CD14-positive monocyte (primary cell): ENCODE measurements around the gene LRRC45. TPM values are rescaled to one million over a fixed set of nuclear protein-coding genes. Genes with fewer than 3 reads are reported as not detected.
A peak's percentile ranks its signal among the peaks of the same experiment; 100 is the strongest.

Source experiments
- DNase-seq, 3 donors: peaks; one replicate each; pipeline ENCODE4 v3.0.0-alpha.2; 2011 to 2022
- H2AFZ ChIP-seq: 2 replicates; pipeline ENCODE4 v1.6.0; 2012; ENCODE audit warnings: mild to moderate bottlenecking, low read depth, low read length, inconsistent platforms; ENCODE audit not compliant: insufficient read depth, poor library complexity, severe bottlenecking
- H3K27ac ChIP-seq, 2 donors: 1 replicate in 1 of 2; 2 replicates in 1 of 2; pipeline ENCODE4 v1.5.1; 2012 to 2013; ENCODE audit warnings: low read length in 2 of 2, control low read depth in 1 of 2, inconsistent platforms in 1 of 2, low read depth in 1 of 2, mild to moderate bottlenecking in 1 of 2
- H3K27me3 ChIP-seq, 2 donors: one replicate each; pipeline versions ENCODE4 v1.6.0 to v1.6.1; 2011 to 2013; ENCODE audit warnings: low read length in 2 of 2; ENCODE audit not compliant: control insufficient read depth in 2 of 2, insufficient read depth in 2 of 2
- H3K36me3 ChIP-seq, 2 donors: replicated peaks in 1 of 2; 1 replicate in 1 of 2; 2 replicates in 1 of 2; pipeline versions ENCODE4 v1.5.1 to v1.6.1; 2012 to 2013; ENCODE audit warnings: low read length in 2 of 2, control low read depth in 1 of 2, inconsistent platforms in 1 of 2, mild to moderate bottlenecking in 1 of 2; ENCODE audit not compliant: insufficient read depth in 2 of 2, control insufficient read depth in 1 of 2
- H3K4me1 ChIP-seq, 2 donors: 1 replicate in 1 of 2; 2 replicates in 1 of 2; pipeline versions ENCODE4 v1.5.1 to v1.6.1; 2012 to 2013; ENCODE audit warnings: low read length in 2 of 2, control low read depth in 1 of 2, inconsistent platforms in 1 of 2, mild to moderate bottlenecking in 1 of 2, moderate library complexity in 1 of 2; ENCODE audit not compliant: insufficient read depth in 2 of 2, control insufficient read depth in 1 of 2
- H3K4me2 ChIP-seq: replicated peaks from 2 replicates; pipeline ENCODE3; 2012; ENCODE audit warnings: low read length, moderate library complexity, mild to moderate bottlenecking; ENCODE audit not compliant: poor library complexity, severe bottlenecking; ENCODE audit errors: extremely low read depth
- H3K4me3 ChIP-seq, 3 experiments: fragments of 200-600 bp in 1 of 3; sonication (generic) in 1 of 3; replicated peaks in 1 of 3; 1 replicate in 2 of 3; 2 replicates in 1 of 3; pipeline ENCODE4 v1.5.1; 2011 to 2013; ENCODE audit warnings: low read length in 3 of 3, mild to moderate bottlenecking in 3 of 3, control low read depth in 2 of 3, low read depth in 2 of 3, inconsistent platforms in 1 of 3, moderate library complexity in 1 of 3
- H3K79me2 ChIP-seq: 2 replicates; pipeline ENCODE4 v1.6.0; 2012; ENCODE audit warnings: mild to moderate bottlenecking, control low read depth, inconsistent platforms, low read length, moderate library complexity; ENCODE audit not compliant: insufficient read depth
- H3K9ac ChIP-seq: 2 replicates; pipeline ENCODE4 v1.6.0; 2017; ENCODE audit warnings: low read length, mild to moderate bottlenecking; ENCODE audit not compliant: insufficient read depth, poor library complexity, severe bottlenecking
- H3K9me3 ChIP-seq, 2 donors: replicated peaks in 1 of 2; 1 replicate in 1 of 2; 2 replicates in 1 of 2; pipeline versions ENCODE4 v1.5.1 to v1.6.1; 2012 to 2013; ENCODE audit warnings: low read length in 2 of 2, control low read depth in 1 of 2; ENCODE audit not compliant: control insufficient read depth in 1 of 2, insufficient read depth in 1 of 2
- H4K20me1 ChIP-seq: 2 replicates; pipeline ENCODE4 v1.6.0; 2012; ENCODE audit warnings: mild to moderate bottlenecking, low read length, control low read depth, moderate library complexity; ENCODE audit not compliant: insufficient read depth
- H3K27ac Mint-ChIP-seq, 7 donors: one replicate each; pipeline ENCODE4 v1.8.0; 2020; ENCODE audit warnings: mild to moderate bottlenecking in 7 of 7, mixed read lengths in 7 of 7, moderate library complexity in 6 of 7, inconsistent platforms in 2 of 7
- H3K27me3 Mint-ChIP-seq, 3 donors: one replicate each; pipeline ENCODE4 v1.8.0; 2021 to 2022; ENCODE audit warnings: low read depth in 3 of 3, mild to moderate bottlenecking in 3 of 3, mixed read lengths in 3 of 3, moderate library complexity in 3 of 3, inconsistent platforms in 1 of 3
- H3K36me3 Mint-ChIP-seq, 2 donors: one replicate each; pipeline ENCODE4 v1.8.0; 2020; ENCODE audit warnings: mixed read lengths in 2 of 2, inconsistent platforms in 1 of 2, mild to moderate bottlenecking in 1 of 2
- H3K4me1 Mint-ChIP-seq: one replicate; pipeline ENCODE4 v1.8.0; 2020; ENCODE audit warnings: mild to moderate bottlenecking, mixed read lengths
- H3K4me3 Mint-ChIP-seq, 2 donors: one replicate each; pipeline ENCODE4 v1.8.0; 2020; ENCODE audit warnings: mild to moderate bottlenecking in 2 of 2, mixed read lengths in 2 of 2, moderate library complexity in 1 of 2
- H3K9me3 Mint-ChIP-seq, 7 donors: one replicate each; pipeline ENCODE4 v1.8.0; 2020 to 2022; ENCODE audit warnings: mixed read lengths in 7 of 7, mild to moderate bottlenecking in 6 of 7, moderate library complexity in 6 of 7, inconsistent platforms in 2 of 7
- WGBS: methylation state at CpG from one replicate; pipeline ENCODE4 v1.1.5; 2013; ENCODE audit warnings: missing lambda C conversion rate; ENCODE audit not compliant: insufficient coverage; 5-methylcytosine and 5-hydroxymethylcytosine counted together
- intact Hi-C, 2 donors: fragments of 100-400 bp; cut with micrococcal nuclease; formaldehyde crosslinking; loops; one replicate each; pipeline versions ENCODE4 v1.15.0 to v1.15.1; 2023
- polyA plus RNA-seq, 3 donors: library from polyadenylated mRNA; depleted of rRNA in 1 of 3; unstranded in 2 of 3; stranded (reverse) in 1 of 3; fragments of 300-500 nt in 2 of 3; fragments of >200 nt in 1 of 3; fragmentation: Illumina TruSeq in 2 of 3; gene quantifications; 1 replicate in 2 of 3; 2 replicates in 1 of 3; pipeline ENCODE4 v1.2.3, GENCODE V29; 2012 to 2021
- TF ChIP-seq, protein P1 (sequence below): fragments of 200-600 bp; IDR thresholded peaks from one replicate; pipeline ENCODE4 v1.8.0; 2022; ENCODE audit warnings: antibody characterized with exemption, mild to moderate bottlenecking

The LRRC45 gene
- polyA plus RNA-seq, 3 donors = 2.6 to 12.2 (median 3.4) TPM

DNA sequence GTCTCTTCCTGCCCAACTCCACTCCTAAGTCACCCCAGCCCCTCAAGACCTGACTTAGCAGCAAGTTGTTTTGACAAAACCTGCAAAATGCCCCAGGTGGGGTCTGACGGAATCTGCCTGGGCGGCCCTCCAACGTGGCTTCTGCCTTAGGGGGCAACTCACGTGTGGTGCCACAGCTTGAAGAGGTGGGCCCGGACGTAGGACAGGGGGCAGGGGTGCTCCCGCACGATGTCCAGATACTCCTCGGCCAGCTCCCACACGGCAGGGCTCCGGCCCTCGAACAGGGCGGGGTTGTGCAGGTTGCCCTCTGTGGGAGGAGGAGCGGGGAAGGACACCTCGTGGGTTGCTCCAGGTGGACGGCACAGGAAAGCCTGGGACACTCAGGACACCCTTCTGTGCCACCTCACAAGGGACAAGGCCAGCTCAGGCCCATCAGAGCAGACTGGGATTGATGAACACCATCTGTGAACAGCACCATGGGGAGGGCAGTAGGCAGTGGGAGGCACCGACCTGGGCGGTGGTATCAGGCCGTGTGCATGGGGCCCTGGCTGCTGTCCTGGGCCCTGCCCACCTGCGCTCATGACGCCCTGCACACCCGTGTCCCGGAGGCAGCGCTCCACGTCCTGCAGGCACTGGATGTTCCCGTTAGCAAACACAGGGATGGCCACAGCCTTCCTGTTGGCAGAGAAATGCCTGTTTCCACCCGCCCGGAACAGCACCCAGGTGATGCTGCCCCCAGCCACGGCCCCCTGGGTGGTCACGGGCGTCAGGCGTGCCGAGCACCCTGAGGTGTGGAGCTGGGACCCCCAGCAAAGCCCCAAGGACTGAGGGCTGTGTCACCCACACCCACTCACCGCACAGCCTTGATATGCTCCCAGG lies 38.2 kb downstream of the LRRC45 start:
- TF ChIP-seq, protein P1, sequence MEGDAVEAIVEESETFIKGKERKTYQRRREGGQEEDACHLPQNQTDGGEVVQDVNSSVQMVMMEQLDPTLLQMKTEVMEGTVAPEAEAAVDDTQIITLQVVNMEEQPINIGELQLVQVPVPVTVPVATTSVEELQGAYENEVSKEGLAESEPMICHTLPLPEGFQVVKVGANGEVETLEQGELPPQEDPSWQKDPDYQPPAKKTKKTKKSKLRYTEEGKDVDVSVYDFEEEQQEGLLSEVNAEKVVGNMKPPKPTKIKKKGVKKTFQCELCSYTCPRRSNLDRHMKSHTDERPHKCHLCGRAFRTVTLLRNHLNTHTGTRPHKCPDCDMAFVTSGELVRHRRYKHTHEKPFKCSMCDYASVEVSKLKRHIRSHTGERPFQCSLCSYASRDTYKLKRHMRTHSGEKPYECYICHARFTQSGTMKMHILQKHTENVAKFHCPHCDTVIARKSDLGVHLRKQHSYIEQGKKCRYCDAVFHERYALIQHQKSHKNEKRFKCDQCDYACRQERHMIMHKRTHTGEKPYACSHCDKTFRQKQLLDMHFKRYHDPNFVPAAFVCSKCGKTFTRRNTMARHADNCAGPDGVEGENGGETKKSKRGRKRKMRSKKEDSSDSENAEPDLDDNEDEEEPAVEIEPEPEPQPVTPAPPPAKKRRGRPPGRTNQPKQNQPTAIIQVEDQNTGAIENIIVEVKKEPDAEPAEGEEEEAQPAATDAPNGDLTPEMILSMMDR = no peak
- H3K9me3 ChIP-seq = no peaks in the 10 kb centered on the region
- Mint-ChIP-seq H3K36me3 (peaks cover 23 to 52% of the 10 kb centered on the region in 2 donors), H3K27ac (no peak overlapping the region), H3K4me3 (no peak overlapping the region), H3K27me3 (no peaks in the 10 kb centered on the region), H3K9me3 (peaks cover 0 to 2% (median 0%) of the 10 kb centered on the region in 7 donors), H3K4me1 (peaks cover 19% of the 10 kb centered on the region)
- 93% methylated on average over 30 of the region's 34 CpGs for WGBS
- H2AFZ ChIP-seq = no peak overlapping the region
- peaks cover 18% of the 10 kb centered on the region for H3K79me2 ChIP-seq
- intact Hi-C loops = no loop called here
- no peak overlapping the region for H3K4me2 ChIP-seq
- no peak overlapping the region for H3K9ac ChIP-seq
- peaks cover 12% of the 10 kb centered on the region for H4K20me1 ChIP-seq
- H3K27ac ChIP-seq = no peak overlapping the region
- peaks cover 74% of the 10 kb centered on the region in 2 donors for H3K36me3 ChIP-seq
- no peak overlapping the region for H3K4me3 ChIP-seq
- DNase-seq = no peak
- peaks cover 18 to 26% of the 10 kb centered on the region in 2 donors for H3K4me1 ChIP-seq
- H3K27me3 ChIP-seq = no peaks in the 10 kb centered on the region

DNA sequence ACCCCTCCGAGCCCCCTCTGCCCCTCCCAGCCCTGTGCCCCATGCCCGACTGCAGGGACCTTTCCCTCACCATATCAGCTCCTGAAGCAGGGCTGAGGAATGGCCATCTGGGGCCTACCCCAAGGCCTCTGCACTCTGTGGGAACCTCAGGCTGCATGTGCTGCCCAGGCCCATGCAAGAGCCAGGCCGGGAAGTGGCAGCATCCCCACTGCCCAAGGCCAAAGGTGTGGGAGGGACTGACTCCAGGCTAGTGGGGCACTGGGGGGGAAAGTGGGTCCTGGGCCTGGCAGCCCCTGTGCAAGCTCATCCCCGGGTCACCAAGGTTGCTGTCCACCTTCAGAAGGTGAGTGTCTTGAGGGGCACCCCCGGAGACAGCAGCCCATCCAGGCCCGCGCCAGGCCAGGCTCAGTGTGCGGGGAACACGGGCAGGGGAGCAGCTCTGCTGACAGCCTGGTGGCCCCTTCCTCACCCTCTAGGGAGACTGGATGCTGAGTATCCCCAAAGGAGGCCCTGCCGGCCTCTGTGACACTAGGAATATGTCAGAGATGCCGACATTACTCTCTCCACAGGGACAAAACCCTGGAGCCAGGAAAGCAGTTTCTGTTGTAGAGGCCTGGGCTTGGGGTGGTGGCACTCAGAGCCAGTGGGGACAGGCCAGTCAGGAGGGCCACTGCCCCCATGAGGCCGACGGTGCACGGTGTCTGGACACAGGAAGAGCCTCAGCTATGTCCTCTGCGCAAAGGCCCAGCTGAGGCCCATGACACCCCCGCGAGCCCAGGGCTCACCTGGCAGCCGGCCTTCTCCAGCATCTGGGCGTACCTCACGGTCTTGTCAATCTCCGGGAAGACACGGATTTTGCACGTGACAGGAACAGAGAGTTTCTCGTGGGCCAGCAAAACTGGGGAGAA lies 39.2 kb downstream of the LRRC45 start:
- Histone ChIP-seq H3K9ac (no peak overlapping the region), H3K4me1 (peaks cover 20 to 29% of the 10 kb centered on the region in 2 donors), H3K27ac (no peak overlapping the region), H3K4me2 (no peak overlapping the region), H3K4me3 (no peak overlapping the region), H3K27me3 (no peaks in the 10 kb centered on the region), H3K36me3 (peaks cover 64% of the 10 kb centered on the region in 2 donors), H2AFZ (no peak overlapping the region), H3K9me3 (no peaks in the 10 kb centered on the region), H3K79me2 (peaks cover 18% of the 10 kb centered on the region), H4K20me1 (peaks cover 12% of the 10 kb centered on the region)
- H3K27me3 Mint-ChIP-seq = no peaks in the 10 kb centered on the region
- peak overlapping the region in 1 of 7 donors; percentile 41 for H3K27ac Mint-ChIP-seq
- DNase-seq = no peak
- no peak overlapping the region for H3K4me3 Mint-ChIP-seq
- peaks cover 22% of the 10 kb centered on the region for H3K4me1 Mint-ChIP-seq
- peaks cover 0 to 2% (median 0%) of the 10 kb centered on the region in 7 donors for H3K9me3 Mint-ChIP-seq
- TF ChIP-seq, protein P1 = no peak
- intact Hi-C loops = no loop called here
- H3K36me3 Mint-ChIP-seq = peaks cover 23 to 44% of the 10 kb centered on the region in 2 donors
- WGBS = 95% methylated on average over 18 of the region's 24 CpGs
